HEK293T (cell line): ENCODE results near the gene ZNF594.
"Not testable (repeated sequence)": the region's sequence is repeated elsewhere in the genome, so short reads cannot be mapped to it uniquely, and the experiment has no call there.

Experiments
- FOXK2 ChIP-seq: fragments of 450-650 bp; IDR thresholded peaks from 2 replicates; pipeline ENCODE4 v1.6.1; 2016; ENCODE audit warnings: mild to moderate bottlenecking
- SP1 ChIP-seq: fragments of 450-650 bp; IDR thresholded peaks from 2 replicates; pipeline ENCODE4 v1.6.1; 2017
- ZNF384 ChIP-seq: fragments of 450-650 bp; IDR thresholded peaks from 2 replicates; pipeline ENCODE4 v1.6.1; 2016

DNA sequence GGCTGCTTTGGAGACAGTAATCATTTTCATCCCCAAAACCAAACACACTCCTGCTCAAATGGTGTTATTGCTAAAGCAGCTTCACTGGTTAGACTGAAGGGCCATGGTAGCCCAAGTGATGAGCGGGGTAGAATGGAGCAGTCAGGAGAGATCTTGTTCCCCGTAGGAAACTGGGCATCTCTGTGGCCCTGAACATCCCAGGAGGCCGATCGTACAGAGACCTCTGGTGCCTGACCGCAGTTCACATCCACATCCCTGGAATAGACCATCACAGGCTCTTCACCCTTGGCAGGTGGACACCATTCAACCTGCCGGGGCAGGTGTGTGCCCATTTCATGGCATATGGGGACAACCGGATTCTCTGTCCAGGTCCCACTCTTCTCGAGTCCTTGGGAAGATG, 61.9 kb downstream of the ZNF594 start:
- TF ChIP-seq SP1, ZNF384, FOXK2: not testable (repeated sequence)
